ENCODE results near the gene TMEM26. TPM values are rescaled to one million over a fixed set of nuclear protein-coding genes. Genes with fewer than 3 reads are reported as not detected.
A peak's percentile ranks its signal among the peaks of the same experiment; 100 is the strongest.

Gene TMEM26
- total RNA-seq, 1 experiment from 2014 or later: 14.3 TPM

DNA sequence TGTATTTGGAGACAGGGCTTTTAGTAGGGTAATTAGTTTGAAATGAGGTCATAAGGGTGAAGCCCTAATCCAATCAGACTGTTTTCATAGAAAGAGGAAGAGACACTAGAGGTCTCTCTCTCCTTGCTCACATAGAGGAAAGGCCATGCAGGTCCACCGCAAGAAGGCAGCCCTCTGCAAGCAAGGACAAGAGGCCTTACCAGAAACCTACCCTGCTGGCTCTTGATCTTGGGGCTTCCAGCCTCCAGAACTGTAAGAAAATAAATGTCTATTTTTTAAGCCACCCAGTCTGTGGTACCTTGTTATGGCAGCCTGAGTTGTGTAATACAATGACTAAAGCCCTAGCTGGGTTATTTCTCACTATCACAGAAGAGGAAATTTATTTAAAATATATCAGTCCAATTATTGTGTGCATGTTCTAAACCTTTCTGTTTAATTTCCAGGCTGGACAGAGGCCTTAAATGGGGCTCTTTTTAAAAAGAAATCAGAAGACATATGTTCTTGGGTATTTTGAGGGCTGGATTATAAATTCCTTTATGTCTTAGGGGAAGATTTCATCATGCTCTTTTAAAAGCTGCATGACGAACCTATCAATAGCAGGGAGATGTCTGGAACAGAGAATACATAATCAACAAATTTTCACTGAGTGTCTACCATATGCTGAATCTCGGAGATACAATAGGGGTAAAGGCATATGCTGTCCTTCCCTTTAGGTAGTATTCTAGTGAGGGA lies 12.9 kb upstream of the TMEM26 start:
- TF ChIP-seq, protein P1, sequence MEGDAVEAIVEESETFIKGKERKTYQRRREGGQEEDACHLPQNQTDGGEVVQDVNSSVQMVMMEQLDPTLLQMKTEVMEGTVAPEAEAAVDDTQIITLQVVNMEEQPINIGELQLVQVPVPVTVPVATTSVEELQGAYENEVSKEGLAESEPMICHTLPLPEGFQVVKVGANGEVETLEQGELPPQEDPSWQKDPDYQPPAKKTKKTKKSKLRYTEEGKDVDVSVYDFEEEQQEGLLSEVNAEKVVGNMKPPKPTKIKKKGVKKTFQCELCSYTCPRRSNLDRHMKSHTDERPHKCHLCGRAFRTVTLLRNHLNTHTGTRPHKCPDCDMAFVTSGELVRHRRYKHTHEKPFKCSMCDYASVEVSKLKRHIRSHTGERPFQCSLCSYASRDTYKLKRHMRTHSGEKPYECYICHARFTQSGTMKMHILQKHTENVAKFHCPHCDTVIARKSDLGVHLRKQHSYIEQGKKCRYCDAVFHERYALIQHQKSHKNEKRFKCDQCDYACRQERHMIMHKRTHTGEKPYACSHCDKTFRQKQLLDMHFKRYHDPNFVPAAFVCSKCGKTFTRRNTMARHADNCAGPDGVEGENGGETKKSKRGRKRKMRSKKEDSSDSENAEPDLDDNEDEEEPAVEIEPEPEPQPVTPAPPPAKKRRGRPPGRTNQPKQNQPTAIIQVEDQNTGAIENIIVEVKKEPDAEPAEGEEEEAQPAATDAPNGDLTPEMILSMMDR (IDR thresholded peaks at IDR 0.05): peak; percentile 28; the same call in 1 of the 2 replicates
- TF ChIP-seq TCF7L2 (IDR thresholded peaks at IDR 0.05; ENCODE audit: low read depth, low read length): no peak
- ChIA-PET CTCF (no interaction called here), POLR2A (no interaction called here)
- intact Hi-C loops (cut with micrococcal nuclease; ENCODE audit: unreplicated experiment): no loop called here
- DNase-seq (ENCODE audit: low read depth, low spot score): no peak
- Histone ChIP-seq H3K9me3 (ENCODE audit: control insufficient read depth, insufficient read depth, low read depth, low read length) (no peaks in the 10 kb centered on the region), H3K27ac (ENCODE audit: low read length) (peak overlapping the region; percentile 45; the same call in 1 of the 2 replicates), H3K36me3 (ENCODE audit: control insufficient read depth, insufficient read depth, low read length) (no peaks in the 10 kb centered on the region), H3K27me3 (ENCODE audit: control insufficient read depth, insufficient read depth, low read length) (no peaks in the 10 kb centered on the region), H3K4me3 (ENCODE audit: low read depth in 2 of 2, low read length in 2 of 2) (no peak overlapping the region), H3K4me1 (ENCODE audit: control insufficient read depth, insufficient read depth, low read length) (no peaks in the 10 kb centered on the region; the same call in 1 of the 2 replicates)
- in situ Hi-C loops (cut with HindIII; ENCODE audit: low pct_unique_long_range_greater_than_20kb, low sequenced_read_pairs): no loop called here
- no peak for ATAC-seq
- no TSS peak for BruUV-seq (replicated peaks)

DNA sequence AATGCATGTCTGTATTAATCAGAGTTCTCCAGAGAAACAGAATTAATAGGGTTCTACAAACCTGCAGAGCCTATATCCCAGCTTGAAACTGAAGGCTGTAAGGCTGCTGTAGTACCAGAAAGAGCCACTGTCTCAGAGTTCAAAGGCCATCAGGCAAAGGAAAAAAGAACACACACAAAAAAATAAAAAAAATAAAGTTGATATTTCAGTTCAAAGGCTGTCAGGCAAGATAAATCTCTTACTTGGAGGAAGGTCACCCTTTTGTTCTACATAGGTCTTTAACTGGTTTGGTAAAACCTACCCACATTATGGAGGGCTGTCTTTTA lies 12.0 kb upstream of the TMEM26 start:
- in situ Hi-C loops (cut with HindIII; ENCODE audit: low pct_unique_long_range_greater_than_20kb, low sequenced_read_pairs): no loop called here
- intact Hi-C loops (cut with micrococcal nuclease; ENCODE audit: unreplicated experiment): no loop called here
- DNase-seq (ENCODE audit: low read depth, low spot score): no peak
- peak; percentile 34; the same call in 1 of the 2 replicates for ATAC-seq
- BruUV-seq (replicated peaks): no TSS peak
- no peaks in the 10 kb centered on the region for H3K36me3 ChIP-seq (ENCODE audit: control insufficient read depth, insufficient read depth, low read length)
- ChIA-PET POLR2A (no interaction called here), CTCF (no interaction called here)
- TF ChIP-seq, protein P1 (IDR thresholded peaks at IDR 0.05): no peak
- TF ChIP-seq TCF7L2 (IDR thresholded peaks at IDR 0.05; ENCODE audit: low read depth, low read length) (no peak), SIN3A (IDR thresholded peaks at IDR 0.05; ENCODE audit: borderline replicate concordance, insufficient read depth, low read depth, low read length) (no peak), POLR2AphosphoS5 (IDR thresholded peaks at IDR 0.05; ENCODE audit: low read depth, low read length) (no peak)
- TF ChIP-seq, protein P2, sequence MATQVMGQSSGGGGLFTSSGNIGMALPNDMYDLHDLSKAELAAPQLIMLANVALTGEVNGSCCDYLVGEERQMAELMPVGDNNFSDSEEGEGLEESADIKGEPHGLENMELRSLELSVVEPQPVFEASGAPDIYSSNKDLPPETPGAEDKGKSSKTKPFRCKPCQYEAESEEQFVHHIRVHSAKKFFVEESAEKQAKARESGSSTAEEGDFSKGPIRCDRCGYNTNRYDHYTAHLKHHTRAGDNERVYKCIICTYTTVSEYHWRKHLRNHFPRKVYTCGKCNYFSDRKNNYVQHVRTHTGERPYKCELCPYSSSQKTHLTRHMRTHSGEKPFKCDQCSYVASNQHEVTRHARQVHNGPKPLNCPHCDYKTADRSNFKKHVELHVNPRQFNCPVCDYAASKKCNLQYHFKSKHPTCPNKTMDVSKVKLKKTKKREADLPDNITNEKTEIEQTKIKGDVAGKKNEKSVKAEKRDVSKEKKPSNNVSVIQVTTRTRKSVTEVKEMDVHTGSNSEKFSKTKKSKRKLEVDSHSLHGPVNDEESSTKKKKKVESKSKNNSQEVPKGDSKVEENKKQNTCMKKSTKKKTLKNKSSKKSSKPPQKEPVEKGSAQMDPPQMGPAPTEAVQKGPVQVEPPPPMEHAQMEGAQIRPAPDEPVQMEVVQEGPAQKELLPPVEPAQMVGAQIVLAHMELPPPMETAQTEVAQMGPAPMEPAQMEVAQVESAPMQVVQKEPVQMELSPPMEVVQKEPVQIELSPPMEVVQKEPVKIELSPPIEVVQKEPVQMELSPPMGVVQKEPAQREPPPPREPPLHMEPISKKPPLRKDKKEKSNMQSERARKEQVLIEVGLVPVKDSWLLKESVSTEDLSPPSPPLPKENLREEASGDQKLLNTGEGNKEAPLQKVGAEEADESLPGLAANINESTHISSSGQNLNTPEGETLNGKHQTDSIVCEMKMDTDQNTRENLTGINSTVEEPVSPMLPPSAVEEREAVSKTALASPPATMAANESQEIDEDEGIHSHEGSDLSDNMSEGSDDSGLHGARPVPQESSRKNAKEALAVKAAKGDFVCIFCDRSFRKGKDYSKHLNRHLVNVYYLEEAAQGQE (IDR thresholded peaks at IDR 0.05; ENCODE audit: insufficient read depth in 1 of 2, low read depth in 2 of 2, low read length in 1 of 2): no peak
- H3K9me3 ChIP-seq (ENCODE audit: control insufficient read depth, insufficient read depth, low read depth, low read length): no peaks in the 10 kb centered on the region
- no peaks in the 10 kb centered on the region; the same call in 1 of the 2 replicates for H3K4me1 ChIP-seq (ENCODE audit: control insufficient read depth, insufficient read depth, low read length)
- no peaks in the 10 kb centered on the region for H3K27me3 ChIP-seq (ENCODE audit: control insufficient read depth, insufficient read depth, low read length)
- H3K27ac ChIP-seq (ENCODE audit: low read length): peak overlapping the region; percentile 45; the same call in 1 of the 2 replicates
- H3K4me3 ChIP-seq (ENCODE audit: low read depth in 2 of 2, low read length in 2 of 2): no peak overlapping the region

Measured in Panc1 (cell line).